ENCODE measurements around the gene TTC28.

GRCh38 chr22:28054819-28055208 is 624.8 kb downstream of the TTC28 start:
- no peak for TF ChIP-seq MAX (IDR thresholded peaks at IDR 0.05; ENCODE audit: low read depth, low read length)
- TF ChIP-seq, protein P1, sequence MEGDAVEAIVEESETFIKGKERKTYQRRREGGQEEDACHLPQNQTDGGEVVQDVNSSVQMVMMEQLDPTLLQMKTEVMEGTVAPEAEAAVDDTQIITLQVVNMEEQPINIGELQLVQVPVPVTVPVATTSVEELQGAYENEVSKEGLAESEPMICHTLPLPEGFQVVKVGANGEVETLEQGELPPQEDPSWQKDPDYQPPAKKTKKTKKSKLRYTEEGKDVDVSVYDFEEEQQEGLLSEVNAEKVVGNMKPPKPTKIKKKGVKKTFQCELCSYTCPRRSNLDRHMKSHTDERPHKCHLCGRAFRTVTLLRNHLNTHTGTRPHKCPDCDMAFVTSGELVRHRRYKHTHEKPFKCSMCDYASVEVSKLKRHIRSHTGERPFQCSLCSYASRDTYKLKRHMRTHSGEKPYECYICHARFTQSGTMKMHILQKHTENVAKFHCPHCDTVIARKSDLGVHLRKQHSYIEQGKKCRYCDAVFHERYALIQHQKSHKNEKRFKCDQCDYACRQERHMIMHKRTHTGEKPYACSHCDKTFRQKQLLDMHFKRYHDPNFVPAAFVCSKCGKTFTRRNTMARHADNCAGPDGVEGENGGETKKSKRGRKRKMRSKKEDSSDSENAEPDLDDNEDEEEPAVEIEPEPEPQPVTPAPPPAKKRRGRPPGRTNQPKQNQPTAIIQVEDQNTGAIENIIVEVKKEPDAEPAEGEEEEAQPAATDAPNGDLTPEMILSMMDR (IDR thresholded peaks at IDR 0.05; ENCODE audit: low read depth, low read length), result no peak
- TF ChIP-seq POLR2A (IDR thresholded peaks at IDR 0.05; ENCODE audit: extremely low read depth, insufficient read length), result no peak

All from NB4 (cell line).